GM23338 (cell line): ENCODE measurements around the gene CSRNP3.

Source experiments
- CREB1 ChIP-seq: fragments of 250-450 bp; sonication (Bioruptor Pico); IDR thresholded peaks from 2 replicates; pipeline ENCODE4 v1.5.0; 2020; ENCODE audit warnings: low read depth, mild to moderate bottlenecking, moderate library complexity
- CTCF ChIP-seq, 2 experiments: fragments of 200-600 bp in 1 of 2; sonication (generic) in 1 of 2; conservative IDR thresholded peaks; 2 replicates each; pipeline versions ENCODE4 v1.5.1 to v1.6.1; 2016 to 2017; ENCODE audit warnings: antibody characterized with exemption in 2 of 2, low read depth in 2 of 2, mild to moderate bottlenecking in 2 of 2, moderate library complexity in 1 of 2
- JUNB ChIP-seq: IDR thresholded peaks from one replicate; pipeline ENCODE4 v1.6.1; 2016; ENCODE audit warnings: antibody characterized with exemption; ENCODE audit not compliant: unreplicated experiment

- TF ChIP-seq CTCF (conservative IDR thresholded peaks at IDR 0.05; ENCODE audit: low read depth in 2 of 2), result no peak
- no peak for TF ChIP-seq CREB1 (CRISPR knock-in tag)
- TF ChIP-seq JUNB, result no peak
These were observed 2.0 kb downstream of the CSRNP3 start for GRCh38 chr2:165471349-165471950.
